GM19023 (cell line): ENCODE results near the gene NRCAM.
"Not testable (repeated sequence)": the region's sequence is repeated elsewhere in the genome, so short reads cannot be mapped to it uniquely, and the experiment has no call there.

Source experiments
- ATAC-seq: cut with Tn5 transposase; IDR thresholded peaks from one replicate; pipeline ENCODE4 v1.9.1; 2021; ENCODE audit warnings: mild to moderate bottlenecking, moderate library complexity; ENCODE audit not compliant: unreplicated experiment

Gene NRCAM

GRCh38 chr7:108455998-108456677 is at the start of gene NRCAM:
Gene NRCAM (minus strand): TSS chr7:108456436. CDS start chr7:108240064, 216,372 bp downstream.
- no peak for ATAC-seq

- ATAC-seq = not testable (repeated sequence)
Observed at GRCh38 chr7:108504576-108504975, 48.3 kb upstream of the NRCAM start.

GRCh38 chr7:108503112-108504026 is 47.1 kb upstream of the NRCAM start:
- ATAC-seq = peak; percentile 93

- no peak for ATAC-seq
Observed at GRCh38 chr7:108499566-108499965, 43.3 kb upstream of the NRCAM start.

- ATAC-seq = no peak
Observed at GRCh38 chr7:108498481-108498880, 42.2 kb upstream of the NRCAM start.

GRCh38 chr7:108497082-108497725 is 41.0 kb upstream of the NRCAM start:
- no peak for ATAC-seq

GRCh38 chr7:108492742-108493141 is 36.5 kb upstream of the NRCAM start:
- ATAC-seq = no peak

- no peak for ATAC-seq
Observed at GRCh38 chr7:108488768-108489538, 32.7 kb upstream of the NRCAM start.

GRCh38 chr7:108487646-108488045 is 31.4 kb upstream of the NRCAM start:
- no peak for ATAC-seq

GRCh38 chr7:108486291-108486966 is 30.2 kb upstream of the NRCAM start:
- no peak for ATAC-seq

GRCh38 chr7:108484137-108484536 is 27.9 kb upstream of the NRCAM start:
- no peak for ATAC-seq

- ATAC-seq = no peak
Observed at GRCh38 chr7:108480311-108480710, 24.1 kb upstream of the NRCAM start.

GRCh38 chr7:108479751-108480150 is 23.5 kb upstream of the NRCAM start:
- ATAC-seq = no peak

- ATAC-seq = no peak
Observed at GRCh38 chr7:108479118-108479517, 22.9 kb upstream of the NRCAM start.

GRCh38 chr7:108468246-108468645 is 12.0 kb upstream of the NRCAM start:
- ATAC-seq = no peak

- ATAC-seq = no peak
Observed at GRCh38 chr7:108467391-108467790, 11.2 kb upstream of the NRCAM start.

GRCh38 chr7:108466322-108466721 is 10.1 kb upstream of the NRCAM start:
- not testable (repeated sequence) for ATAC-seq

- no peak for ATAC-seq
Observed at GRCh38 chr7:108464743-108465142, 8.5 kb upstream of the NRCAM start.

GRCh38 chr7:108463613-108464012 is 7.4 kb upstream of the NRCAM start:
- ATAC-seq = no peak

GRCh38 chr7:108461840-108462239 is 5.6 kb upstream of the NRCAM start:
- ATAC-seq = no peak
